ENCODE measurements around the gene SLC25A53. TPM values are rescaled to one million over a fixed set of nuclear protein-coding genes. Genes with fewer than 3 reads are reported as not detected.

Gene SLC25A53
- total RNA-seq, 2 experiments from 2014 or later: 8.7 to 8.9 TPM

DNA sequence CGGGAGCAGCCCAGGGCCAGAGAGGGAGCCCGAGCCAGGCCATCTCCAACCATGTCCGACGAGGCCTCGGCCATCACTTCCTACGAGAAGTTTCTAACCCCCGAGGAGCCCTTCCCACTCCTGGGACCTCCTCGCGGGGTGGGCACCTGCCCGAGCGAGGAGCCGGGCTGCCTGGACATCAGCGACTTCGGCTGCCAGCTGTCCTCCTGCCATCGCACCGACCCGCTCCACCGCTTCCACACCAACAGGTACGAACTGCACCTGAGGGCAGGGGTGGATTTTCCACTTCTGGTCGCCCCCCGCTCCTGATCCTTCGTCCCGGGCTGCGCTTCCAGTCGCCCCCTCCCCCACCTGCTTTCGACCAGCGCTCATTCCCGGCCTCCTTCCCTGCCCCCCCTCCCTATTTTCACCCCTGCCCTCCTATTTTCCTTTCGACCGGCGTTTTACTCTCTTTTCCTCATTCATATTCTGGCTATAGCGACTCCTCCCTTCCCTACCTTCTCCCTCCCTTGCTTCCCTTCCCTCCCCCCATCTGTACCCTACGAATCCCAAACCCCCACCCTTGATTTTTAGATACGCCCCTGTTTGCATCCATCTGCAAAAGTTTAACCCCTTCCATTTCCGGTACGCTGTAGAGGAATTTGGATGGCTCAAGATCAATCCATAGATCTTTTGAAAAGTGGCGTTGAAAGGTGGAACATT, 10.1 kb upstream of the SLC25A53 start:
- ATAC-seq: no peak

DNA sequence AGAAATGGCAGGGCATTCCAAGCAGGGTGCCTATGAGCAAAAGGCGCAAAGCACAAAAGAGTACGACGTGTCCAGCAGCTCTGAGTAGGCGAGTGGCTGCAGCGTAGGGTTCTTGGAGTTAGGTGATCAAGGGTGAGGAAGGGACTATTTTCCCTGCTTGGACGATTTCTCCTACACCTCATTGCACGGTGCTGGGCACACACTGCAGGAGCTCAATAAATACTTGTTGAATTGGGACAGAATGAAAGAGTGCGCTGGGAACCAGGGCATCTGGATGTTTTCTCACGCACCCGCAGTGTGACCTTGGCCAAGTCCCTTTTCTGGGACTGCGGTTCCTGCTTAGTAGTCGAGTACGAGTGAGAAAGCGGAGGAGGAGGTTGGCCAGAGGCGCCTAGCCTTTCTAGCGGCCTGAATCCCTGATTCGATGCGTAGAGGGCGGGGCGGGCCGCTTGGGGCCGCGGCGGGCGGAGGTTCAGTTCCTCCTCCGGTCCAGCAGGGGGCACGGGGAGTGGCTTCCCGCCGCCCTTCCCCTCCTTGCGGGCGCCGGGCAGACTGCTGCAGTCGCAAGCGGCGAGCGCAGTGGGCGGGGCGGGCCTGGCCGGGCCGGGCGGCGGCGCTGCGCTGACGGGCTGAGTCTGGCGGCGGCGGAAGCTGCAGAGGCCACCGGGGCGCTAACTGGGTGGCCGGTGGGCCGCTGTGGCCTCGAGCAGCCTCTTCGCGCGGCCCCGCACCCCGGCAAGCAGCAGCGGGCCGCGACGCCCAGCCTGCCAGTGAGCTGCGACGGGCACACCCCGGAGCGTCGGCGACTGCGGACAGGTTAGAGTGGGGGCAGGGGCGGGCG, 9.3 kb upstream of the SLC25A53 start, which contains the start of gene FAM199X:
TSS of gene FAM199X (plus strand) at position 560 of the 841 bp plus-strand sequence. CDS start 333 bp downstream, outside the sequence.
- H3K9me3 Mint-ChIP-seq (ENCODE audit: insufficient read depth): no peaks in the 10 kb centered on the region
- DNase-seq (peak; percentile 88), ATAC-seq (peak; percentile 97)
- H3K4me1 Mint-ChIP-seq (ENCODE audit: low read depth): peaks cover 28% of the 10 kb centered on the region
- no peaks in the 10 kb centered on the region for H3K27me3 Mint-ChIP-seq (ENCODE audit: low read depth)
- H3K4me3 Mint-ChIP-seq: peak within 1 kb of the TSS; percentile 77
- ChIA-PET CTCF (interaction anchor here (0.6 to 2.0 kb wide), 5 partner anchors 9 to 247 kb away, joined by 3 to 10 read pairs (median 5); partner anchors contain the start of gene SLC25A53), POLR2A (interaction anchor here (1.3 to 2.3 kb wide), 2 partner anchors 9 to 54 kb away, joined by 4 to 28 read pairs; partner anchors contain the start of genes SLC25A53 and ZCCHC18)
- H3K36me3 Mint-ChIP-seq (ENCODE audit: low read depth): peaks cover 7% of the 10 kb centered on the region
- H3K27ac Mint-ChIP-seq: peak within 1 kb of the TSS; percentile 86

More for the DNA sequence above, 10.1 kb upstream of the SLC25A53 start:
- H3K4me3 Mint-ChIP-seq: peak overlapping the region; percentile 68
- ChIA-PET CTCF (interaction anchor here (1.9 to 2.0 kb wide), 3 partner anchors 10 to 248 kb away, joined by 5 to 10 read pairs (median 9); partner anchors contain the start of gene SLC25A53), POLR2A (interaction anchor here (2.3 kb wide), 1 partner anchor 10 kb away, joined by 28 read pairs; the partner anchor contains the start of gene SLC25A53)
- H3K27ac Mint-ChIP-seq: no peak overlapping the region
- peaks cover 7% of the 10 kb centered on the region for H3K36me3 Mint-ChIP-seq (ENCODE audit: low read depth)
- no peaks in the 10 kb centered on the region for H3K9me3 Mint-ChIP-seq (ENCODE audit: insufficient read depth)
- no peaks in the 10 kb centered on the region for H3K27me3 Mint-ChIP-seq (ENCODE audit: low read depth)
- peaks cover 28% of the 10 kb centered on the region for H3K4me1 Mint-ChIP-seq (ENCODE audit: low read depth)
- no peak for DNase-seq

DNA sequence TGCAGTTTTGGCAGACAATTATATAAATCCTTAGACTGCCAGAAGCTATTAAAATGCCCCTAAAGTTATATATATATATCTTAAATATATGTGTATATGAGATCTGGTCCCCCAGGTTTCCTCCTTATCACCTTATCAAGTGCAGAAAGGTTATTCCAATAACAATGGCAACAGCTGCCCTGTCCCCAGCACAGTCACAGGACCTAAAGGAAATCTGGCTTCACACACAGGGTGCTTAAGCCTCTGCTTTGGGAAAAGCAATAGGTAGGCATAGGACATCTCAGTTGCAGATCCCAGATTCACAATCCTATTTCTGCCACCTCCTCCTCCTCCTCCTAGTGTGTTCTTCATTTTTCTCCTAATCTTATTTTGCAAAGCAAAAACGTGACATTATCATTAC, 5.8 kb downstream of the SLC25A53 start:
- no peak for DNase-seq
- Mint-ChIP-seq H3K4me3 (no peak overlapping the region), H3K9me3 (ENCODE audit: insufficient read depth) (no peaks in the 10 kb centered on the region), H3K36me3 (ENCODE audit: low read depth) (no peaks in the 10 kb centered on the region), H3K4me1 (ENCODE audit: low read depth) (peaks cover 3% of the 10 kb centered on the region), H3K27me3 (ENCODE audit: low read depth) (no peaks in the 10 kb centered on the region), H3K27ac (no peak overlapping the region)
- ChIA-PET POLR2A (no interaction called here), CTCF (no interaction called here)
- no peak for ATAC-seq

DNA sequence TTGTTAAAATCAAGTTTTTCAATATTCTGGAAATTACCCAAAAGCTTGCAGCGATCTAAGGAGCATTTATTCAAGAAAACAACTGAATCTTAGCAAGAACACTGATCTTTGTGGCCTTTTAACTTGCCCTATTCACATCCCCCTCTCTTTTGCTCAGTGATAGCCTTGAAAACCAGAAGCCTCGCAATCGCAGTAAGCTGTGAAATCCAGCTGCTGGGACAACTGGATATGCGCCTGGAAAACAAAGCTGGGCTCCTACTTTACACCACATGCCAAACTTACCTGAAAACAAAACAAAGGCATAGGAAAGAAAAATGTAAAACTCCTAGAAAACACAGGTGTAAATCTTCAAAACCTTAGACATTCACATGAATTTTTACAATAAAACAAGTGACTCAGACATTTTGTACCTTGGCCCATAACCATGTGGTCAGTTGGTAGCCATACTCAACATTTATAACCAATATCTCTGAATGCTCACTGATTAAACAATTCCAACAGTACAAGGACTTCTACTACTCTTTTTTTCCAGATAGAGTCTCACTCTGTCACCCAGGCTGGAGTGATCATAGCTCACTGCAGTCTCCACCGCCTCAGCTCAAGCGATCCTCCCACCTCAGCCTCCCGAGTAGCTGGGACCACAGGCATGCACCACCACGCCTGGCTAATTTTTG, 15.6 kb downstream of the SLC25A53 start:
- DNase-seq (no peak), ATAC-seq (no peak)
- ChIA-PET POLR2A (interaction anchor here (0.9 kb wide), 1 partner anchor 16 kb away, joined by 3 read pairs; the partner anchor contains the start of gene SLC25A53), CTCF (no interaction called here)
- H3K36me3 Mint-ChIP-seq (ENCODE audit: low read depth): no peaks in the 10 kb centered on the region
- H3K9me3 Mint-ChIP-seq (ENCODE audit: insufficient read depth): no peaks in the 10 kb centered on the region
- H3K4me1 Mint-ChIP-seq (ENCODE audit: low read depth): peaks cover 13% of the 10 kb centered on the region
- no peak overlapping the region for H3K27ac Mint-ChIP-seq
- no peaks in the 10 kb centered on the region for H3K27me3 Mint-ChIP-seq (ENCODE audit: low read depth)
- no peak overlapping the region for H3K4me3 Mint-ChIP-seq

DNA sequence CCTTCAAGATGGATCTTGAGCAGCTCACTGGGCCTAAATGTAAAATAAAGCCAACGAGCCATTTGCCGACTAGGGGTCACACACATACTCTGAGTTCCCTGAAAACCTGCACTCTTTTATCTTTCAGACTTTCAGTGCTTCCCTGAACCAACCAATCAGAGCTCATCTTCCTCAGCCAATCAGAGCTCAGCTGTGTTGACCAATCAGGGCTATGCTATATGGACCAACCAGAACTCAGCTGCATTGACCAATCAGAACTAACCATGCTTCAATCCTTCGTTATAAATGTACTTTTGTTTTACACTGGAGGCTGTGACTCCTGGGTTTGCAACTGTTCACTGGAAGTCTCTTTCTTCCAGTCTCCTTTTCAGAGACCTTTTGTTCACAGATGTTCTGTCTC, 19.3 kb downstream of the SLC25A53 start:
- Mint-ChIP-seq H3K36me3 (ENCODE audit: low read depth) (no peaks in the 10 kb centered on the region), H3K27me3 (ENCODE audit: low read depth) (no peaks in the 10 kb centered on the region), H3K4me1 (ENCODE audit: low read depth) (peaks cover 30% of the 10 kb centered on the region), H3K4me3 (no peak overlapping the region), H3K27ac (no peak overlapping the region), H3K9me3 (ENCODE audit: insufficient read depth) (no peaks in the 10 kb centered on the region)
- CTCF ChIA-PET: interaction anchor here (0.9 to 3.2 kb wide), 7 partner anchors 9 to 292 kb away, joined by 3 to 40 read pairs (median 6); partner anchors contain the start of gene ZCCHC18
- POLR2A ChIA-PET: interaction anchor here (1.5 kb wide), 1 partner anchor 25 kb away, joined by 6 read pairs; the partner anchor contains the start of gene ZCCHC18
- no peak for ATAC-seq
- DNase-seq: no peak

DNA sequence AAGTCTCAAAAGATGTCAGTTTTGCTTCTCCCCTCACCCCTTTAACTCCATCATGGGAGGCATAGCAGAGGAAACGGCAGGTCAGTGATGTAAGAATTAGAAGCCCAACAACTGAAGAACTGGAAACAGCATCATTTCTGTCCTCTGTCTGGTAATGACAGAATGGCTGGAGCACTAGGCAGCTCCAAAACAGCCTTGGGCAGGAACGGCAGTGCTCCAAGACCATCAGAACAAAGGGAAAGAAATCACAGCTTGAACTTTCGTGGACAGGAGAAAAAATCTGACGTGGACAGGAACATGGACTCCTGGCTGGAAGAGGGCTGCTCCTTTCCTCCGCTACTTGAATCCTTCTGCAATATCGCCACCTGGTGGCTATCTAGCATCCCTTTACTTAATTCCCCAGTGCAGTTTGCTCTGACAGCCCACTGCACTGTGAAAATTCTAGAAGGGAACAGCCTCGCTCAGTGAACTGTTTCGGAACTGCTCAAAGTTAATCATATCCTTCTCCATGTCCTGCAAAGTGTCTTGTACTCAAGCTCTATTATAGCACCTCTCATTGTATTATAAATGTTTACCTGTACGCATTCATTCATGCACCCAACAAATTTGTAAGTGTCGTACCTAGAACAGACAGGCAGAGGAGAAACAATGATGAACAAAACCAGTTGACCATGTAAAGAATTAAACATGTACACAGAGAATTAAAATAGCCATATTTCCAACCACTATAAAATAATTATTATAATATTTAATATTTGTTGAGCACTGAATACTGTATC, 20.4 kb downstream of the SLC25A53 start:
- H3K36me3 Mint-ChIP-seq (ENCODE audit: low read depth): no peaks in the 10 kb centered on the region
- ATAC-seq: peak; percentile 84

DNA sequence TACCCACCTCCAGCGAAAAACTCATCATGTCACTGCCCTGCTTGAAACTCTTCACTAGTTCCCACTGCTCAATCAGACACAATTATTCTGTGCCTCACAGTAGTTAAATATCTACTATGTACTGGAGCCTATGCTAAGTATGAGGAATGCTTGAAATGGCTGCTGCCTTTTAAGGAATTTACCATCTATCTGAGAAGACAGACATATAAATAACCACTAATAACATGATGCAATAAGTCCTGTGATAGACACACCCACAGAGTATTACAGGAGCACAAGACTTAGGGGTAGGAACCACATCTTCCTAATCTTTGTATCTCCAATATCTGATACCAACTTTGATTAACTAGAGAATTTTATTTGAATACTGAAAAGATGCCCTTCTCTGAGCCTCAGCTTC, 21.1 kb downstream of the SLC25A53 start:
- no peak for ATAC-seq
- no peak for DNase-seq
- Mint-ChIP-seq H3K4me3 (no peak overlapping the region), H3K9me3 (ENCODE audit: insufficient read depth) (no peaks in the 10 kb centered on the region), H3K4me1 (ENCODE audit: low read depth) (peaks cover 26% of the 10 kb centered on the region), H3K27ac (no peak overlapping the region), H3K36me3 (ENCODE audit: low read depth) (no peaks in the 10 kb centered on the region), H3K27me3 (ENCODE audit: low read depth) (no peaks in the 10 kb centered on the region)
- ChIA-PET CTCF (interaction anchor here (0.7 to 3.2 kb wide), 12 partner anchors 10 to 291 kb away, joined by 3 to 40 read pairs (median 6); partner anchors contain the start of genes SLC25A53 and ZCCHC18), POLR2A (no interaction called here)

More for the DNA sequence above, 20.4 kb downstream of the SLC25A53 start:
- Mint-ChIP-seq H3K27ac (no peak overlapping the region), H3K4me1 (ENCODE audit: low read depth) (peaks cover 26% of the 10 kb centered on the region), H3K4me3 (no peak overlapping the region), H3K27me3 (ENCODE audit: low read depth) (no peaks in the 10 kb centered on the region), H3K9me3 (ENCODE audit: insufficient read depth) (no peaks in the 10 kb centered on the region)
- CTCF ChIA-PET: interaction anchor here (0.7 to 3.2 kb wide), 14 partner anchors 8 to 292 kb away, joined by 3 to 40 read pairs (median 6); partner anchors contain the start of genes SLC25A53 and ZCCHC18
- POLR2A ChIA-PET: interaction anchor here (1.5 kb wide), 1 partner anchor 24 kb away, joined by 6 read pairs; the partner anchor contains the start of gene ZCCHC18
- peak; percentile 64 for DNase-seq

DNA sequence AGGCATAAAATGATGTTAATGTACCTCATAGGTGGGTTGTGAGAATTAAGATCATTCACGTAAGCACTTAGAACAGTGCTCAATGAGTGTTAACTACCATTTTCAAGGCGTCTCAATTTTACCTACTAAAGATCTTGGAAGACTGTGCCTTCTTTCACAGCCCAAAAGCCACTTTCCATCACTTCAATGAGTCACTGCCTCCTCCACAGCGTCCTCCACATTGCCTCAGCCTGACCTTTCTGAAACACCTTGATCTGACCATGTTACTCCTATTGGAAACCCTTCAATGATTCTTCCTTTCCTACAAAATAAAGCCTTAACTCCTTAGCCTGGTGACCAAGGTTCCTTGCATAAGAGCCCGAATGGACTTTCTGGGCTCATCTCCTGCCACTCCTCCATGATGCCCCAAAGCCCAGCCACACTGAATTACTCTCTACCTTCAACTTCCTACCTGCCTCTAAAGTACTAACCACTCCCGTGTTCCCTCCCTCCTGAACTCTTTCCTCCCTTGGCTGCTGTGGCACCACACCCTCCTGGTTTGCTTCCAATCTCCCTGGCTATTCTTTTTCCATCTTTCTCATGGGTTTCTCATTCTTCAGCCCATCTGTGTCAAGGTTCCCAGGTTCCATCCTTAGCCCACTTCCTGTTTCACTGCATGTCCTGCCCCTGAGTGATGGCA, 22.1 kb downstream of the SLC25A53 start:
- Mint-ChIP-seq H3K9me3 (ENCODE audit: insufficient read depth) (no peaks in the 10 kb centered on the region), H3K27me3 (ENCODE audit: low read depth) (no peaks in the 10 kb centered on the region), H3K4me1 (ENCODE audit: low read depth) (peaks cover 26% of the 10 kb centered on the region), H3K36me3 (ENCODE audit: low read depth) (no peaks in the 10 kb centered on the region), H3K4me3 (no peak overlapping the region), H3K27ac (peak overlapping the region; percentile 34)
- POLR2A ChIA-PET: no interaction called here
- DNase-seq (no peak), ATAC-seq (no peak)
- CTCF ChIA-PET: interaction anchor here (0.6 kb wide), 1 partner anchor 21 kb away, joined by 3 read pairs; no protein-coding TSS in a partner anchor

DNA sequence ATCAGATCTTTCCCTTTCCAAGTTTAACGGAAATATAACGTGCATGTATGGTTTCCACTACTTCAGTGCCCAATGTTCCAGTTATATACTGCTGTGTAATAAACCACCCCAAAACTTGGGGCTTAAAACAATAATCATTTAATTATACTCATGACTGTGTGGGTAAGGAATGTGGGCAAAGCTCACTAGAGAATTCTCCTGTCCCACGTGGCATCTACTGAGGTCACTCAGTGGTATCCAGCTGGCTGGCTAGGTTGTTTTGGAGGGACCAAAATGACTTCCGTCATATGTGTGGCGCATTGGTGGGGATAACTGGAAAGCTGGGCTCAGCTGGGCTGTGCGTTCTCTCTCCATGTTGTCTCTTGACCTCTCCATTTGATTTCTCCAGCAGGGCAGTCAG, 26.0 kb downstream of the SLC25A53 start:
- peaks cover 17% of the 10 kb centered on the region for H3K4me1 Mint-ChIP-seq (ENCODE audit: low read depth)
- H3K27ac Mint-ChIP-seq: no peak overlapping the region
- H3K36me3 Mint-ChIP-seq (ENCODE audit: low read depth): no peaks in the 10 kb centered on the region
- CTCF ChIA-PET: no interaction called here
- DNase-seq: no peak
- ATAC-seq: no peak
- no peak overlapping the region for H3K4me3 Mint-ChIP-seq
- POLR2A ChIA-PET: no interaction called here
- H3K27me3 Mint-ChIP-seq (ENCODE audit: low read depth): no peaks in the 10 kb centered on the region
- H3K9me3 Mint-ChIP-seq (ENCODE audit: insufficient read depth): no peaks in the 10 kb centered on the region

DNA sequence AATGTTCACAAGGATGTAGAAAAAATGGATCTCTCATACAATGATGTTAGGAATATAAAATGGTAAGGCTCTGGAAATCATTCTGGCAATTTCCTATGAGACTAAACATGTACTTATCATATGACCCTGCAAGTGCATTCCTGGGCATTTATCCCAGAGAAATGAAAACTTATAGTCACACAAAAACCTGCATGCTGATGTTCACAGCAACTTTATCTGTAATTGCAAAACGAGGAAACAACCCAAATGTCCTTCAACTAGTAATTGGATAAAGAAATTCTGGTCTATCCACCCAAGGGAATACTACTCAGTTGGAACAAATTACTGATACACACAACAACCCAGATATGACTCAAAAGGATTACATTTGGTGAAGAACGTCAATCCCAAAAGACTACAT, 30.0 kb downstream of the SLC25A53 start:
- Mint-ChIP-seq H3K27me3 (ENCODE audit: low read depth) (no peaks in the 10 kb centered on the region), H3K4me1 (ENCODE audit: low read depth) (peaks cover 21% of the 10 kb centered on the region), H3K36me3 (ENCODE audit: low read depth) (no peaks in the 10 kb centered on the region), H3K27ac (no peak overlapping the region), H3K4me3 (no peak overlapping the region), H3K9me3 (ENCODE audit: insufficient read depth) (no peaks in the 10 kb centered on the region)
- ChIA-PET POLR2A (no interaction called here), CTCF (interaction anchor here (0.8 to 1.7 kb wide), 4 partner anchors 9 to 662 kb away, joined by 3 to 8 read pairs (median 4); no protein-coding TSS in a partner anchor)
- no peak for DNase-seq
- no peak for ATAC-seq
